Nephron progenitor cell (in vitro differentiated cells): ENCODE measurements around the gene MT2A.

ENCODE experiments used
- DNase-seq: peaks from one replicate; pipeline ENCODE4 v3.0.0; 2021
- H3K27ac Mint-ChIP-seq: 2 replicates; pipeline ENCODE4 v1.8.0; 2021; ENCODE audit warnings: mild to moderate bottlenecking, moderate library complexity, mixed read lengths
- H3K27me3 Mint-ChIP-seq: 2 replicates; pipeline ENCODE4 v1.8.0; 2021; ENCODE audit warnings: mild to moderate bottlenecking, low read depth, mixed read lengths; ENCODE audit not compliant: poor library complexity
- H3K36me3 Mint-ChIP-seq: 2 replicates; pipeline ENCODE4 v1.8.0; 2021; ENCODE audit warnings: low read depth, mixed read lengths
- H3K4me1 Mint-ChIP-seq: 2 replicates; pipeline ENCODE4 v1.8.0; 2021; ENCODE audit warnings: mixed read lengths
- H3K4me3 Mint-ChIP-seq: 2 replicates; pipeline ENCODE4 v1.8.0; 2021; ENCODE audit warnings: mild to moderate bottlenecking, moderate library complexity, mixed read lengths
- H3K9me3 Mint-ChIP-seq: 2 replicates; pipeline ENCODE4 v1.8.0; 2021; ENCODE audit warnings: mild to moderate bottlenecking, moderate library complexity, mixed read lengths
- CTCF ChIP-seq: fragments of 200-600 bp; sonication (generic); IDR thresholded peaks from 2 replicates; pipeline ENCODE4 v1.5.0; 2021; ENCODE audit warnings: antibody characterized with exemption

The MT2A gene

GRCh38 chr16:56632156-56632847, 23.9 kb downstream of the MT2A start, which contains the start of gene MT1M:
TSS of gene MT1M (plus strand) at chr16:56632659. CDS start at chr16:56632732, 73 bp downstream.
- Mint-ChIP-seq H3K27ac (no peak within 1 kb of the TSS), H3K4me1 (peaks cover 8% of the 10 kb centered on the region), H3K27me3 (peaks cover 100% of the 10 kb centered on the region), H3K9me3 (no peaks in the 10 kb centered on the region), H3K4me3 (peak within 1 kb of the TSS; percentile 74), H3K36me3 (no peaks in the 10 kb centered on the region)
- no peak for TF ChIP-seq CTCF
- DNase-seq, result peak; percentile 44

GRCh38 chr16:56632848-56633365, 24.5 kb downstream of the MT2A start:
- TF ChIP-seq CTCF, result no peak
- no peak for DNase-seq
- peak overlapping the region; percentile 74 for H3K4me3 Mint-ChIP-seq
- H3K9me3 Mint-ChIP-seq, result no peaks in the 10 kb centered on the region
- peaks cover 100% of the 10 kb centered on the region for H3K27me3 Mint-ChIP-seq
- no peak overlapping the region for H3K27ac Mint-ChIP-seq
- H3K36me3 Mint-ChIP-seq, result no peaks in the 10 kb centered on the region
- peaks cover 12% of the 10 kb centered on the region for H3K4me1 Mint-ChIP-seq

GRCh38 chr16:56633535-56633934, 25.2 kb downstream of the MT2A start:
- Mint-ChIP-seq H3K9me3 (no peaks in the 10 kb centered on the region), H3K36me3 (no peaks in the 10 kb centered on the region), H3K4me3 (no peak overlapping the region), H3K27ac (no peak overlapping the region), H3K4me1 (peaks cover 14% of the 10 kb centered on the region), H3K27me3 (peaks cover 100% of the 10 kb centered on the region)
- no peak for DNase-seq
- TF ChIP-seq CTCF, result no peak

- DNase-seq, result no peak
- Mint-ChIP-seq H3K9me3 (no peaks in the 10 kb centered on the region), H3K36me3 (no peaks in the 10 kb centered on the region), H3K27ac (no peak overlapping the region), H3K4me3 (peak overlapping the region; percentile 44), H3K4me1 (peaks cover 14% of the 10 kb centered on the region), H3K27me3 (peaks cover 100% of the 10 kb centered on the region)
- no peak for TF ChIP-seq CTCF
Observed at GRCh38 chr16:56634715-56635440, 26.5 kb downstream of the MT2A start.

GRCh38 chr16:56635441-56635967, 27.1 kb downstream of the MT2A start:
- DNase-seq, result no peak
- no peak overlapping the region for H3K4me3 Mint-ChIP-seq
- H3K27ac Mint-ChIP-seq, result no peak overlapping the region
- peaks cover 100% of the 10 kb centered on the region for H3K27me3 Mint-ChIP-seq
- H3K36me3 Mint-ChIP-seq, result no peaks in the 10 kb centered on the region
- TF ChIP-seq CTCF, result no peak
- no peaks in the 10 kb centered on the region for H3K9me3 Mint-ChIP-seq
- peaks cover 19% of the 10 kb centered on the region for H3K4me1 Mint-ChIP-seq
